Globus pallidus (tissue), 1 donor: ENCODE data around the gene FAM76B.
"Not testable (repeated sequence)": the region's sequence is repeated elsewhere in the genome, so short reads cannot be mapped to it uniquely, and the experiment has no call there.

Source experiments
- DNase-seq: peaks from one replicate; pipeline ENCODE4 v3.0.0-alpha.2; 2015; ENCODE audit warnings: low spot score

The FAM76B gene

DNA sequence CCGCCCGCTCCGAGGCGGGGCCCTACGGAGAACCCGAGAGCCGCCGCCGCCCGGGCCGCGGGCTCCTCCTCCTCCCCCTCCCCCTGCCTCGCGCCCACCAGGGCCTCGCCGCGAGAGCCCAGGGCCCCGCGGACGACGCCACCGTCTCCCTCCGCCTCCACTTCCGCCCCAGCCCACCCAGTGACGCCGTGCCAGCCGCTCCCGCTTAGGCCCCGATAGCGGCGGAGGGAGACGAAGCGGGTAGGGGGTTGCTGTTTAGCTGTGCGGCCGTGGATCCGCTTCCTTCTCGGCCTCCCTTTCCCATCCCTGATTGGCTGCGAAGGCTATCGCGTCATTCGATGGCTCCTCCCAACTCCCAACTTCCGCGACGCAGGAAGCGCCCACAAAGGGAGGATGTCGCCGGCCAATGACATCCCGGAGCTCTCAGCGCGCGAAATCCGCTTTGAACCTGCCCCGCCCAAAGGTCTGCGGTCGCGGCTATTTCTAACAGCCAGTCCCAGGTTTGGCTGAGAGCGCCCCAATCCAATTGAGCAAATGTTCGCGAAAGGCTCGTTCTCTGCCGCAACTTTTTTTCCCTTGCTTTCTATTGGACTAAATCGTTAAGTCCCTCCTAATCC lies at the start of gene FAM76B:
TSS of gene FAM76B (minus strand) at position 277 of the 617 bp plus-strand sequence. CDS start 304 bp downstream, outside the sequence.
- DNase-seq, result peak; percentile 99

DNA sequence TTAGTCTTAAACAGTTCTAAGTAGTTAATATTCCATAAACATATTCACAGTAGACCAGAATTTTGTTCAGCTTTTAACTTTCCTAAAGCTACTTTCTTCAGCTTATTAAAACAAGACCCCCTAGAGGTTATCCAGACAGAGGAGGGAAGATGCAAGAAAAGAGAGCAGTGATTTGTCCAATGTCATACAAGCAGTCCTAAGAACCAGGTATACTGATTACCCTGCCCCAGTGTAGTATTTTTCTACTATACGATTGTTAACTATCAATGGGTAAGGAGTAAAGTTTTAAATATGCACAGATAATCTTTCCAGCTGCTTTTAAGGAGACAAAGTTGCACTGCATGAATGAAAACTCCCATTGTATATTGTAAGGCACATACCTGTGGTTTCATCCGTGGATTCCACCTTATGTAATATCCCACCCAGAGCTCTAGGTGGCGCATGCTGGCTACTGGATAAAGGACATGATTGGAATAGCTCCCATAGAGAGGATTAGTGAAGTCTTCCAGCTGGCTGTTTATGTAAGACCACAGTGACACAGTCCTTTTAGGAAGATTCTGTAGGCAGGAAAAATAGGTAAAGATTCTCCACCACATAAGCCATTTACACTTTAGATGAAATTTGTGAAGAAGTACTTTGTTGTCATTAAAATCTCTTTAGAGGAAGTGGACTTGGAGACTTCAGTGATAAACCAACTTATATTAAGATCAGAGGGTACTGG lies 46.3 kb upstream of the FAM76B start:
- DNase-seq, result peak; percentile 76

DNA sequence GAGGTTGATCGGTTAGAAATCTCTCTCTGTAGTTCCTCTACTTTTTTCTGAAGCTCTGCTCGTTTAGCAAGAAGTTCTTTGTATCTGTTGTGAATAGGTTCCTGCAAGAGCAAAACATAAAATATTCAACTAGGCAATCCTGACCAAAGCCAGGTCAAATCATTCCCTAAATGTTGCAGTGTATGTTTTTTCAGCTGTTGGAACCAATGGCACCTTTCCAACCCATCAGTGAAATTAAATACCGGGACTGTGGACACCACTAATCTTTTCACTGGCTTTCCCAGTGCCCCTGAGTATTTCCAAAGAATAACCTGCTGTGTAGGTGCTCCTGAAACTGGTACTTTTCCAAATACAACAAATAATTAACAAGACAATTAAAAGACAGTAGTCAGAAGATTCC lies 45.8 kb upstream of the FAM76B start:
- DNase-seq, result no peak

DNA sequence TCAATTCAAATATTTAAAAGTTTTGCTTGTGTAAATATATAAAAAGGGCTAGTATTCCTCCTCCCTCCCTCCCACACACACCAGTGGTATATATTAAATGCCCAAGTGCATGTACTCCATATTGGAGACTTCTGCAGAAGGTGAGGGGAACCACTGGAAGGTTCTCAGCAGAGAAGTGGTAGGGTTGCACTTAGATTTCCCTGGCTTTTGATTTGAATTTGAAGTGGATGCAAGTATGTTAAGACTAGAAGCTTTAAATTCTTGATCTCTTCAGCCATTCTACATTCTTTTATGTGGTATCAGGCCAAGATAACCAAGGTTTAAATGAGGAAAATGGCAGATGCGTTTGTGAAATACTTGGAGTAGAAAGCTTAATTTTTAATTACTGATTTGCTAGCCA lies 43.8 kb upstream of the FAM76B start:
- DNase-seq, result no peak

DNA sequence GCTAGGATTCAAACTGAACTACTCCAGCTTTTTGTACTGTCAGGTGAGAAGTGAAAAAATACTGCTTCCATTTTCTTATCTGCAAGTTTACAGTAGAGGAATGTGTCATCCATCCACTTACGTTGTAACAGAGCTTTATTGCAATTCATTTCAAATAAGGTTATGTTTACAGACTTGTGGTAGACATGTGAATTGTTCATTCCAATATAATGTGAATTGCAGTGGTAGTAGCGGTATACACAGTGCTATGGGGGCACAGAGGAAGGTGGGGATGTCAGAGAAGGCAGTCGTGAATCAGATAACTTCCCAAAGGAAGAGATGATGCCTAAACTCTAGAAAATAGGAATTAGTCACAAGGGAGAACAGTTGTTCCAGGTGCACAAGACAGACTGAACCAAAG lies 43.2 kb upstream of the FAM76B start:
- DNase-seq, result no peak

DNA sequence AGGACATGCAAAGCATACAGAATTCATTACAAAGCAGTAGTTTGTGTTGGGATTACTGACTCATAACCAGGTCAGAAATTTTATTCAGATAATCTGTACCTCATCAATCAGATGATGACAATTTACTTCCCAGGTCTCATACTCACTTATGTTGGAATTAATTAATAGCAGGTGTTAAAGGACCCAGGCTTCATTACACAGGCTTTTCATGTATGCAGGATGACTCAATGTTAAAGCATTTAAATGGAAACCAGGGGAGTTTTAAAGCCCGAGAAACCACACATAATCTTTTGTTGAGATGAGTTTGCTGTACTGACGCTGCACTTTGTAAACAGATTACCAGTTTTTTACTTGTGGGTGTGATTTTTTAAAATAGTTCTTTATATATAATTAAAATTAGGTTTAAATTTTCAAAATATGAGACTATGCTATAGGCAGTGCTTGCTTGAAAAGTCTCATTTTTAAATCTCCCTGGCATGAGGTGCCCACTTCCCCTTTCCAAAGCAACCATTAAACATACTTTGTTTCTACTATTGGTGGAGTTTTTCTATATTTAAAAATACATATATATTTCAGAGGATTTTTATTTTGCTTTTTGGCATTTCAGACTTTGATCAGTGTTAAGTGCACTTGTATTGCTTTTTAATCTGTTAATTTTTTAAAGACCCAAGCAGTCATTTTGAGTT lies 41.8 kb upstream of the FAM76B start:
- no peak for DNase-seq

DNA sequence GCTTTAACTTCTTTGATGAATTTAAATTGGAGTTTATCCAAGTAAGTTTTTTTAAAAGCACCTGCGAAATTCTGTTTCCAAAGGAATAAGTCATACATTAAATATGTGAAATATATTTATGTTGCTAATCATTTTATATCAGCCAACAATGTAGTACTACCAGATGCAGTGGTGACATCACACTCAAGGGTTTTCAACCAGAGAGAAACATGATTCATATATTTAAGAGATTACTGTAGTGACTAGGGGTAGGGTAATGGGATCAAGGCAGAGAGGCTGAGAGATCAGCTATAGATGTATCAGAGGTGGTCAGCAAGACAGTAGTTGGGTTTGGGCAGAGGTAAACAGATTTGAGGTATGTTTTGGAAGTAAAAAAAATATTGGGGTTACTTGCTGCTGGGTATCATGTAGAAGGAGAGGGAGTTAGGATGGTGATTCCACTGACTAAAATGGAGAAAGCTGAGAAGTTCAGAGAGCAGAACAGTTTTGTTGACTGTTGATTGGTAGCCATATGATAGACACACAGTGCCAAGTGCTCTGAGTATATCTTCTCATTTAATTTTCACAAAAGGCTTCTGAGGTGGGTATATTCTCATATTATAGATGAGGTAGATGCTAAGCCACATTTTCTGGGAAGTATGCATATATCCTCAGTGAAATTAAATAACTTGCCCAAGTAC lies 40.1 kb upstream of the FAM76B start:
- DNase-seq, result no peak

DNA sequence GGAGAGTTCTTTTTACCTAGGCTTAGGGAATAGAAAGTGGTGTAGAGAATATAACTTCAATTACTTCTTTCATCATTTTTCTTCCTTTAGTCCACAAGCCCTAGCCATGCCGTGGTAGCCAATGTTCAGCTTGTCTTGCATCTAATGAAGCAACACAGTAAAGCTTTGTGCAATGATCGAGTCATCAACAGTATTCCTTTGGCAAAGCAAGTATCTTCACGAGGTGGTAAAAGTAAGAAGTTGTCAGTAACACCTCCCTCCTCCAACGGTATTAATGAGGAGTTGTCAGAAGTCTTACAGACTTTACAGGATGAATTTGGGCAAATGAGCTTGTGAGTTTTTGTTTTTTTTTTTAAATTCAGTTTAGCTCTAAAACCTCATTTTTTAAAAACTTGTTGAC lies 38.1 kb upstream of the FAM76B start:
- no peak for DNase-seq

DNA sequence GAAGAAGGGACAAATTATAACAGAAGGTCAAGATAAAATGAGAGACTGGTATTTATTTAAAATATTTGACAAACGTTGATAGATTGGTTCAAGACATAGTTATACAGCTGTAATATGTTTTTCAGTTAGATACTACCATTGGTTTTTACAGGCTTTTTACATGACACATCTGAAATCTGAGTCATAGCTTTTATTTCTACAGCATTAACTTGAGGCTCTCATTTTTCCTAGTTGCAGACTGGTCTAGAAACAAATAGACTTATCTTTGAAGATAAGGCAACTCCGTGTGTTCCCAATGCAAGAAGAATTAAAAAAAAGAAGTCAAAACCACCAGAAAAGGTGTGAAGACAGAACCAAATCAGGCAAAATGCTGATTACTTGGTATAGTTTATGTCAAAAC lies 32.1 kb upstream of the FAM76B start:
- no peak for DNase-seq

DNA sequence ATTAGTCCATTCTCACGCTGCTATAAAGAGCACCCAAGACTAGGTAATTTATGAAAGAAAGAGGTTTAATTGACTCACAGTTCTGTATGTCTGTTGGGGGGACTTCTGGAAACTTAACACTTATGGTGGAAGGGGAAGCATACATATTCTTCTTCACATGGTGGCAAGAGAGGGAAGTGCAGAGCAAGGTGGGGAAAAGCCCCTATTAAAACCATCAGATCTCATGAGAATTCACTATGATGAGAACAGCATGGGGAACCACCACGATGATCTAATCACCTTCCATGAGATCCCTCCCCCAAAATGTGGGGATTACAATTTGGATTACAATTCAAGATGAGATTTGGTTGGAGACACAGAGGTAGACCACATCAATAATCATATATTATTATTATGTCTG lies 26.5 kb upstream of the FAM76B start:
- DNase-seq, result no peak

DNA sequence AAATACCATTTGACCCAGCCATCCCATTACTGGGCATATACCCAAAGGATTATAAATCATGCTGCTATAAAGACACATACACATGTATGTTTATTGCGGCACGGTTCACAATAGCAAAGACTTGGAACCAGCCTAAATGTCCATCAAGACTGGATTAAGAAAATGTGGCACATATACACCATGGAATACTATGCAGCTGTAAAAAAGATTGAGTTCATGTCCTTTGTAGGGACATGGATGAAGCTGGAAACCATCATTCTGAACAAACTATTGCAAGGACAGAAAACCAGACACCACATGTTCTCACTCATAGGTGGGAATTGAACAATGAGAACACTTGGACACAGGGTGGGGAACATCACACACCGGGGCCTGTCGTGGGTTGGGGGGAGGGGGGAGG lies 21.5 kb upstream of the FAM76B start:
- DNase-seq, result not testable (repeated sequence)

DNA sequence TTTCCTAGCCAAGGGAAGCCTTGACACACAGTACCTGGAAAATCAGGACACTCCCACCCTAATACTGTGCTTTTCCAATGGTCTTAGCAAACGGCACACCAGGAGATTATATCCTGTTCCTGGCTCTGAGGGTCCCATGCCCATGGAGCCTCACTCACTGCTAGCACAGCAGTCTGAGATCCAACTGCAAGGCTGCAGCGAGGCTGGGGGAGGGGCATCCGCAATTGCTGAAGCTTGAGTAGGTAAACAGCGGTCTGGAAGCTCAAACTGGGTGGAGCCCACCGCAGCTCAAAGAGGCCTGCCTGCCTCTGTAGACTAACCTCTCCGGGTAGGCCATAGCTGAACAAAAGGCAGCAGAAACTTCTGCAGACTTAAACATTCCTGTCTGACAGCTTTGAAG lies 16.9 kb upstream of the FAM76B start:
- not testable (repeated sequence) for DNase-seq

DNA sequence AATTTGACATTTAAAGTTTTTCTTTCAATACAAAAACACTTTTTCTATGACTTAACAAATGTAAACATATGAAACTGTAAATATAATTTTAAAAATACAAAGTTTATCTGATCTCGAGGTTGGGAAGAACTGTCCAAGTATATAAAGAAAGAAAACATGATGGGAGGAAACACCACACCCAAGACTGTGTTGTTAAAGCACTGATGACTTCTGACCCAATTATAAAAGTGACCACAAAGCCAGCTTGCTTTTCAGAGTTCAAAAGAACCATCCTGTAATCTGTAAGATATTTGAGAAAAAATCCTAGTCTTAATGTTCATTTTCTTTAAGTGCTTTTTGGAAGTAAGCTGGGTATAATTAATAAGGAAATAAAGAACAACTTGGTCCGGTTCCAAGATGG lies 16.3 kb upstream of the FAM76B start:
- DNase-seq, result no peak

DNA sequence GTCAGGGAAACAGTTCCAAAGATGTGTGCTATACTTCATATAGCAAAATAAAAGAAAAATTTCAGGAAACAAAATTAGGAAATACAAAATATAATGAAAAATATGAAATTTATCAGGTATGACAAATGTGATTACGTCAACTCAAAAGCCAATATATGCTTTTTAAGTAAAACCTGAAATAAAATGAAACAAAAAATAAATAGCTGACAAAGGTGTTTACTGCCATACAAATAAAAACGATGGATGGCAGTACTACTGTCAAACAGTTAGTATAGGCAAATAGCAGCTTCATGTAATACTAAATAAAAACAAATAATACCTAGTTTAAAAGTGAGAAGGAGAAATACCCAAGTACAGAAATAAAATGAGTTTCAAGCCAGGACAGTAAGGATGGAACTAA lies 14.4 kb upstream of the FAM76B start:
- no peak for DNase-seq

DNA sequence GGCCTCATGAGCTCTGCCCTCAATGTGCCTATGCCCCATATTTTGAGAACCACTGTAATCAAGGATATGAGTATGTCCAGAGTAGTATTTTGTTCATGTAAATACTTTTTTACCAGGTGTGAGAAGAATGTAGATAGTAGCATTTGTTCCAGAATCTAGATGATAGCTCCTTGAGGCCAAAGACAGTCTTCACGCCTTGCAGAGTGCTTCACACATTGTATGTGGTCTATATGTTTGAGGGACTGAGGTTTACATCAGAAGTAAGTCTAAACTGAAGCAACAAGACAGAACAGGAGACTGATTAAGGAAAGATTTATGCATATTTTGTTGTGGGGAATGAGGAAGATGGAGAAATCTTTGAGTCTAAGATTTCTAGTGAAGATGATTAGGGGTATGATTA lies 13.2 kb upstream of the FAM76B start:
- DNase-seq, result no peak

DNA sequence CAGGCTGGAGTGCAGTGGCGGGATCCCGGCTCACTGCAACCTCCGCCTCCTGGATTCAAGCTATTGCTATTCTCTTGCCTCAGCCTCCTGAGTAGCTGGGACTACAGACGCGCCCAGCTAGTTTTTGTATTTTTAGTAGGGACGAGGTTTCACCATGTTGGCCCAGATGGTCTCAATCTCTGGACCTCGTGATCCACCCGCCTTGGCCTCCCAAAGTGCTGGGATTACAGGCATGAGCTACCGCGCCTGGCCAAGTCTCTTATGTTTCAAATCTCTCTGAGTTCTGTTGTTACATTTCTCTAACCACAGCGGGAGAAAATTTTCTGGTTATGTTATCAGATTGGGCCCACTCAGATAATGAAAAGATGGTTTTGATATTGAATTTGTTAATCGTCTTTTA lies 10.9 kb upstream of the FAM76B start:
- DNase-seq, result no peak

DNA sequence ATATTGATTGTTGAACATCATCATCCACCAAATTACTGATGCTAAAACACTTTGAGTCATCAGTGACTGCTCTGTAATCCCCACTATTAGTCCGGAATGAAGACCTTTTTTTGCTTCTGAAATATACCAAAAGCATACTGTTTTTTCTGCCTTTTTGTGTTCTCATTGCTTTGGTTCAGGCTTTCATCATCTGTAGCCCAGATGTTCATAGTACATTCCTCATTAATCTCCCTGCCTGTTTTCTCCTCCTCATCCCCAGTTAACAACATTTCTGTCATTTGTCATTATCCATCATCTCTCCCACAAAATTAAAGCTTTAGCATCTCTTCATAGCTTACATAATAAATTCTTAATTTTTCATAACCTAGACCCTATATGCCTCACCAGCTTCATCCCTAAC lies 10.0 kb upstream of the FAM76B start:
- DNase-seq, result no peak

DNA sequence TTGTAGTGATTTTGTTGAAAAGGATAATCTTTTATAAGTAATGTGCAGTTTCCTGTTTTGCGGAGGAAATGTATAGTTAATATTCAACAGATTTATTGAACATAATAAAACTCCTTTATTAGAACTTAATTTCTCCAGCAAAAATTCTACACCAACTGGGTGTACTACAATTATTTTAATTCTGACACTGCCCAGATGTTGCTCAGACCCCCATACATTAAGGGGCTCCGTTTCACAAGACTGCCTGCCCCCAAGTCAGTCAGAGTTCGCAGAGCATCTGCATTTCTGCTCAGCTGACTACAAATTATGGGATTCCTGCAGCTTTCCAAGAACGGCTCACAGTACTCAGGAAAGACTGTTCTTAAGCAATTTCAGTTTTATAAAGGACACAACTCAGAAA lies 6.9 kb upstream of the FAM76B start:
- no peak for DNase-seq

DNA sequence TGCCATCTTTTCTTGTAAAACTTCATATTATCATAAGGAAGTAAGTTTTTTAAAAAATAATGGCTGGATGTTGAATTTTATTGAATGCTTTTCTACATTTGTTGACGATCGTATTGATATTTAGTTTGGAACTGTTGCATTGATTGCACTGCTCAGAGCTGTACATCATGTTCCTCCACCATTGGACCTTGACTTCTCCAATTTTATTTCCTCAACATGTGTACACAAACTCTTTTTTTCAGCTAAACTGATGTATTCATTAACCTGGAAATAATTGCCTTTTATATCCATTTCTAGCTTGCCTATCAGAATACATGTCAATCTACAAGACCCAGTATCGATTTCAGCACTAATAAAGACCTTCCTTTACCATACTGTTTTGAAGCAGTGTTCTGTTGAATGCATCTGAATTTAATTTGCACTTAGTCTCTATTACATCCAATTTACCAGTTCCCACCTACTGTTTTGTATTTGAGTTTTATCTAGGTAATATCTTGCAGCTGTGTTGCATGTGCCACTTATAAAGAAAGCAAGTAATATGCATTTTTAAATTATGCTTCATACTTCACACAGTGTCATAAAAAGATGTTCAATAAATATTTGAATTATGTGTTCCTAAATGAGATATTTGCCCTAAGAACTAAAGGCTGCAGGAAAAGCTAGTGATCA lies 6.2 kb upstream of the FAM76B start:
- no peak for DNase-seq

DNA sequence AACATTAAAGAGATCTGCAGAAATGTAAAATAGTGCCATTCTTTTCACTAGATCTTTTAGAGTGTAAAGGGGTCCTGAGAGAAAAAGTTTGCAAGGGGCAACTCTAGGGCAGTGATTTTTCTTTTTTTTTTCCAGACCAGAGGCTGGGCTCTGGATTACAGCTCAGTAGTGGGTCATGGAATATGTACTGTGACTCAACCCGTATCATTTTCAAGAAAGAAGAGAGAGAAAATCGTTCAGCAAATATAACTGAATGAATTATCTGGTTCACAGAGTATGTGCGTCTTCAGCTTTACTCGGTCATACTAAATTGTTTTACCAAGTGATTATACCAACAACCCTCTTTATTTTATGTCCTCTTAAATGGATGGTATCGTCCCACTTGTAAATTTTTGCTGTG lies 4.5 kb upstream of the FAM76B start:
- DNase-seq, result no peak

DNA sequence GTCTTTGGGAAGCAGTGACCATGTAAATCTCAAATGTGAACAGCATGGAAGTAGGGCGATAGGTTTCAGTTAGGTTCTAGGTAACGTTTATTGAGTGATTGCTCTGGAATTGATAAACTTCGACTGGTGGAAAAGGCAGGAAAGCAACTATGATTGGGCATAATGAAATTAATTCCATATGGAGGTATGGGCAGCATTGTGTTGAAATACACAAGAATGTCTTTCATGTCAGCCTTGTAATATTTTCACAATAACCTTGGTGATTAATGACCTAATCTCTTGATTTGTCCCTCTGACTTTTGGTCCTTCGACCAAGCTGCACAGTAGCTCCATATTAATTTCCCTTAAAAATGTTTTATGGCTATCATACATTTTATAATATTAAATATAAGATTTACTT lies 3.5 kb upstream of the FAM76B start:
- no peak for DNase-seq

DNA sequence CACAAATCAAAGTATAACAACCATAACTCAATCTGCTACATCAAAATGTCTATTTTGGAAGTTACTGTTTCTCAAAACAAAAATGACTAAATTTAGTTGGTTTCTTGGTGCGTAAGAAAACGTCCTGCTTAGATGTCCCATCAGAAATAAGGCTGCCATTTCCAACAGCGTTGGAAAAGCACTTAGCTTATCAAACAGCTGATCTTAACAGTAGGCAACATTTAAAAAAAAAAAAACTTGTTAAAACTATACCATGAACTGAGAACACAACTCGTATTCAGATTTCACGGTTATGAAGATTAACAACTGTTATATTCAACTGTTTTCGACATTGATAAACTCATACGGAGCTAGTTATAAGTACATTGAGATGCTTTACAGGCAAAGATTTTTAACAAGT lies 3.1 kb upstream of the FAM76B start:
- no peak for DNase-seq
